HEK293 (cell line): ENCODE measurements around the gene CD180.

ENCODE experiments used
- CTCF ChIA-PET: fragments of 350-600 bp; formaldehyde crosslinking; extraction: SDS; loops from one replicate; lab custom pipeline; 2021; ENCODE audit warnings: antibody characterized with exemption; lab: Yijun Ruan, JAX
- POLR2A ChIA-PET: fragments of 300-600 bp; formaldehyde crosslinking; extraction: SDS; loops from one replicate; lab custom pipeline; 2020; ENCODE audit warnings: antibody characterized with exemption, inconsistent platforms; lab: Yijun Ruan, JAX
- H3K27ac ChIP-seq: fragments of 200-500 bp; sonication (Bioruptor generic); 2 replicates; pipeline ENCODE4 v1.5.1; 2014; ENCODE audit warnings: low read depth, low read length, control low read depth, inconsistent platforms; ENCODE audit errors: extremely low read depth
- H3K36me3 ChIP-seq, 2 experiments: fragments of 200-500 bp in 1 of 2; sonication (Bioruptor generic) in 1 of 2; 1 replicate in 1 of 2; 2 replicates in 1 of 2; pipeline ENCODE4 v1.5.1; 2014 to 2017; ENCODE audit warnings: inconsistent platforms in 2 of 2, low read length in 2 of 2; ENCODE audit not compliant: control insufficient read depth in 2 of 2, insufficient read depth in 1 of 2
- H3K4me1 ChIP-seq: fragments of 200-500 bp; sonication (Bioruptor generic); 2 replicates; pipeline ENCODE4 v1.5.1; 2014; ENCODE audit warnings: mild to moderate bottlenecking, low read length, inconsistent platforms; ENCODE audit not compliant: control insufficient read depth, insufficient read depth
- H3K4me3 ChIP-seq: 2 replicates; pipeline ENCODE4 v1.5.1; 2011; ENCODE audit warnings: low read depth, mild to moderate bottlenecking, control low read depth, low read length, moderate library complexity
- H3K9me3 ChIP-seq: fragments of 200-500 bp; sonication (Bioruptor generic); 2 replicates; pipeline ENCODE4 v1.5.1; 2014; ENCODE audit warnings: low read depth, low read length, inconsistent platforms; ENCODE audit not compliant: control insufficient read depth, insufficient read depth
- ELK4 ChIP-seq: IDR thresholded peaks from 2 replicates; pipeline ENCODE4 v1.6.1; 2011; ENCODE audit warnings: mild to moderate bottlenecking, low read depth, low read length, borderline replicate concordance
- GLIS1 ChIP-seq: fragments of 450-650 bp; formaldehyde crosslinking; IDR thresholded peaks from 2 replicates; pipeline ENCODE4 v1.5.1; 2016; ENCODE audit warnings: missing biosample characterization, missing genetic modification characterization
- INSM2 ChIP-seq: fragments of 450-650 bp; formaldehyde crosslinking; IDR thresholded peaks from 2 replicates; pipeline ENCODE4 v1.5.1; 2016; ENCODE audit warnings: missing biosample characterization, missing genetic modification characterization
- PATZ1 ChIP-seq: fragments of 450-650 bp; formaldehyde crosslinking; IDR thresholded peaks from 2 replicates; pipeline ENCODE4 v1.5.1; 2016; ENCODE audit warnings: missing biosample characterization, missing genetic modification characterization
- REPIN1 ChIP-seq: fragments of 450-650 bp; formaldehyde crosslinking; IDR thresholded peaks from 2 replicates; pipeline ENCODE4 v1.5.1; 2017; ENCODE audit warnings: missing biosample characterization, missing genetic modification characterization, low read depth
- TCF7L2 ChIP-seq: IDR thresholded peaks from 2 replicates; pipeline ENCODE4 v1.6.1; 2011; ENCODE audit warnings: low read depth, mild to moderate bottlenecking, inconsistent platforms, low read length, moderate library complexity, borderline replicate concordance
- YY1 ChIP-seq: fragments of 450-650 bp; formaldehyde crosslinking; IDR thresholded peaks from 2 replicates; pipeline ENCODE4 v1.5.1; 2018; ENCODE audit warnings: missing biosample characterization, missing genetic modification characterization
- ZBTB1 ChIP-seq: fragments of 450-650 bp; formaldehyde crosslinking; IDR thresholded peaks from 2 replicates; pipeline ENCODE4 v1.5.1; 2016; ENCODE audit warnings: missing biosample characterization, missing genetic modification characterization
- ZBTB20 ChIP-seq: fragments of 450-650 bp; formaldehyde crosslinking; IDR thresholded peaks from 2 replicates; pipeline ENCODE4 v1.5.1; 2016; ENCODE audit warnings: missing biosample characterization, missing genetic modification characterization
- ZFP3 ChIP-seq: fragments of 450-650 bp; formaldehyde crosslinking; IDR thresholded peaks from 2 replicates; pipeline ENCODE4 v1.5.1; 2016; ENCODE audit warnings: low read depth, missing biosample characterization, missing genetic modification characterization
- ZFP41 ChIP-seq: fragments of 450-650 bp; formaldehyde crosslinking; IDR thresholded peaks from 2 replicates; pipeline ENCODE4 v1.5.1; 2016; ENCODE audit warnings: missing biosample characterization, missing genetic modification characterization, borderline replicate concordance
- ZNF133 ChIP-seq: fragments of 450-650 bp; formaldehyde crosslinking; IDR thresholded peaks from 2 replicates; pipeline ENCODE4 v1.5.1; 2016; ENCODE audit warnings: missing biosample characterization, missing genetic modification characterization
- ZNF24 ChIP-seq: fragments of 450-650 bp; formaldehyde crosslinking; IDR thresholded peaks from 2 replicates; pipeline ENCODE4 v1.5.1; 2016; ENCODE audit warnings: missing biosample characterization, missing genetic modification characterization
- ZNF266 ChIP-seq: fragments of 450-650 bp; formaldehyde crosslinking; IDR thresholded peaks from 2 replicates; pipeline ENCODE4 v1.5.1; 2016; ENCODE audit warnings: missing biosample characterization, missing genetic modification characterization, low read depth
- ZNF350 ChIP-seq: fragments of 450-650 bp; formaldehyde crosslinking; IDR thresholded peaks from 2 replicates; pipeline ENCODE4 v1.5.0; 2017; ENCODE audit warnings: missing biosample characterization, mild to moderate bottlenecking, missing genetic modification characterization
- ZNF366 ChIP-seq: fragments of 450-650 bp; formaldehyde crosslinking; conservative IDR thresholded peaks from 2 replicates; pipeline ENCODE4 v1.5.1; 2016; ENCODE audit warnings: missing biosample characterization, missing genetic modification characterization
- ZNF37A ChIP-seq: fragments of 450-650 bp; IDR thresholded peaks from 2 replicates; pipeline ENCODE4 v1.5.1; 2018; ENCODE audit warnings: missing biosample characterization, missing genetic modification characterization
- ZNF449 ChIP-seq: fragments of 450-650 bp; formaldehyde crosslinking; IDR thresholded peaks from 2 replicates; pipeline ENCODE4 v1.5.1; 2017; ENCODE audit warnings: missing biosample characterization, mild to moderate bottlenecking, missing genetic modification characterization, moderate library complexity
- ZNF549 ChIP-seq: fragments of 450-650 bp; IDR thresholded peaks from 2 replicates; pipeline ENCODE4 v1.5.1; 2018; ENCODE audit warnings: missing biosample characterization, missing genetic modification characterization, mild to moderate bottlenecking, inconsistent platforms, moderate library complexity
- ZNF596 ChIP-seq: fragments of 450-650 bp; IDR thresholded peaks from 2 replicates; pipeline ENCODE4 v1.5.0; 2018; ENCODE audit warnings: missing biosample characterization, mild to moderate bottlenecking, missing genetic modification characterization, moderate library complexity
- ZNF677 ChIP-seq: fragments of 450-650 bp; IDR thresholded peaks from 2 replicates; pipeline ENCODE4 v1.5.0; 2018; ENCODE audit warnings: missing biosample characterization, mild to moderate bottlenecking, missing genetic modification characterization, moderate library complexity
- ZNF843 ChIP-seq: fragments of 450-650 bp; formaldehyde crosslinking; IDR thresholded peaks from 2 replicates; pipeline ENCODE4 v1.5.1; 2016; ENCODE audit warnings: missing biosample characterization, missing genetic modification characterization
- TF ChIP-seq, protein P1 (sequence below): fragments of 450-650 bp; formaldehyde crosslinking; IDR thresholded peaks from 2 replicates; pipeline ENCODE4 v1.5.1; 2016; ENCODE audit warnings: missing biosample characterization, missing genetic modification characterization
- TF ChIP-seq, protein P2 (sequence below): sonication (generic); formaldehyde crosslinking; IDR thresholded peaks from 2 replicates; pipeline ENCODE4 v1.8.1; 2022; ENCODE audit warnings: mild to moderate bottlenecking, moderate library complexity, missing genetic modification reagents
- TF ChIP-seq, protein P3 (sequence below): fragments of 450-650 bp; formaldehyde crosslinking; IDR thresholded peaks from 2 replicates; pipeline ENCODE4 v1.5.1; 2016; ENCODE audit warnings: missing biosample characterization, missing genetic modification characterization

Gene CD180

DNA sequence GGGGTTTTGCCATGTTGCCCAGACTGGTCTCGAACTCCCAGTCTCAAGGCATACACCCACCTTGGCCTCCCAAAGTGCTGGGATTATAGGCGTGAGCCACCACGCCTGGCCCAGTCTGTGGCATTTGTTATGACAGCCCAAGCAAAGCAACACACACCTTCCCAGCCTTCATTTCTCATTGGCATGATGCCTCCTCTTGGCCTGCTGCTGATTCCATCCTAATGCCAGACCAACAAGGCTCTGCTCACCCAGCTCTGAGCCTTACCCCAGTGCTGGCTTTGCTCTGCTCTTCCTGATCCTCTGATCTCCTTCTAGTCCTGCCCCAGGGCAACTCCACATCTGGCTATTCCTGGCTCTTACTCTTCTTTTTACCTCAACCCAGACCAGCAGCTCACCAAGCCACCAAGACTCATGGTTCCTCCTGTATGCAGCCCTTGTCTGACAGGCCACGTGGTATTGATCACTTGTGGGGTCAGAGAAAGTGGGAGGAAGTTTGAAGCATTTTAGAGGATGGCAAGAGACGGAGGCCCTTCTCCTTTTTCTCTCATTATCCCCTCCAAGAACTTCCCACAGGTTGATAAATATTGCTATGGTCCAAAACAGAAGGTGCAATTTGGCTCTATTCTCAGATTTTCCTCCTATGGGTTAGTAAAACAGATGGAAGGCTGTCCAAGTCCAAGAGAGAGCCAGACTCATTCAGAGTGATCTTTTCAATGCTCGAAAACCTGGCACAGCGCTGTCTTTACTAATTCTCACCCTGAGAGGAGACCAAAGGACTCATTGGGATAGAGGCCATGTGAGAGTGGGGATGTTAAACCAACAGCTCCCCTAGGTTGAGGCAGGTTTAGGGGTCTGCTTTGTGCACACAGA is 958 bp downstream of the CD180 start:
- POLR2A ChIA-PET, result no interaction called here
- H3K4me1 ChIP-seq, result no peaks in the 10 kb centered on the region
- H3K36me3 ChIP-seq, result no peaks in the 10 kb centered on the region
- TF ChIP-seq, protein P1, sequence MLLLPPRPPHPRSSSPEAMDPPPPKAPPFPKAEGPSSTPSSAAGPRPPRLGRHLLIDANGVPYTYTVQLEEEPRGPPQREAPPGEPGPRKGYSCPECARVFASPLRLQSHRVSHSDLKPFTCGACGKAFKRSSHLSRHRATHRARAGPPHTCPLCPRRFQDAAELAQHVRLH, result no peak
- no peak for TF ChIP-seq ZNF843 (tag by site-specific recombination)
- no peak for TF ChIP-seq ZNF266 (tag by site-specific recombination)
- TF ChIP-seq ZNF596 (tag by site-specific recombination), result no peak
- TF ChIP-seq TCF7L2, result no peak
- no peak for TF ChIP-seq ZBTB20 (tag by site-specific recombination)
- TF ChIP-seq, protein P2, sequence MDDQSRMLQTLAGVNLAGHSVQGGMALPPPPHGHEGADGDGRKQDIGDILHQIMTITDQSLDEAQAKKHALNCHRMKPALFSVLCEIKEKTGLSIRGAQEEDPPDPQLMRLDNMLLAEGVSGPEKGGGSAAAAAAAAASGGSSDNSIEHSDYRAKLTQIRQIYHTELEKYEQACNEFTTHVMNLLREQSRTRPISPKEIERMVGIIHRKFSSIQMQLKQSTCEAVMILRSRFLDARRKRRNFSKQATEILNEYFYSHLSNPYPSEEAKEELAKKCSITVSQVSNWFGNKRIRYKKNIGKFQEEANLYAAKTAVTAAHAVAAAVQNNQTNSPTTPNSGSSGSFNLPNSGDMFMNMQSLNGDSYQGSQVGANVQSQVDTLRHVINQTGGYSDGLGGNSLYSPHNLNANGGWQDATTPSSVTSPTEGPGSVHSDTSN (CRISPR knock-in tag), result no peak
- TF ChIP-seq ZNF677, result no peak
- TF ChIP-seq REPIN1 (tag by site-specific recombination), result no peak
- no peak for TF ChIP-seq YY1 (tag by site-specific recombination)
- TF ChIP-seq ZNF350 (tag by site-specific recombination), result no peak
- no peak for TF ChIP-seq ZNF449 (tag by site-specific recombination)
- TF ChIP-seq PATZ1 (tag by site-specific recombination), result no peak
- TF ChIP-seq GLIS1, result no peak
- no peak for TF ChIP-seq ZNF37A (tag by site-specific recombination)
- no peak for TF ChIP-seq ZBTB1 (tag by site-specific recombination)
- no peak for TF ChIP-seq ELK4
- no peak for TF ChIP-seq ZNF133 (tag by site-specific recombination)
- H3K4me3 ChIP-seq, result no peak overlapping the region
- no peaks in the 10 kb centered on the region for H3K9me3 ChIP-seq
- no peak overlapping the region for H3K27ac ChIP-seq
- CTCF ChIA-PET, result interaction anchor here (0.7 kb wide), 1 partner anchor 354 kb away, joined by 5 read pairs; no protein-coding TSS in a partner anchor

DNA sequence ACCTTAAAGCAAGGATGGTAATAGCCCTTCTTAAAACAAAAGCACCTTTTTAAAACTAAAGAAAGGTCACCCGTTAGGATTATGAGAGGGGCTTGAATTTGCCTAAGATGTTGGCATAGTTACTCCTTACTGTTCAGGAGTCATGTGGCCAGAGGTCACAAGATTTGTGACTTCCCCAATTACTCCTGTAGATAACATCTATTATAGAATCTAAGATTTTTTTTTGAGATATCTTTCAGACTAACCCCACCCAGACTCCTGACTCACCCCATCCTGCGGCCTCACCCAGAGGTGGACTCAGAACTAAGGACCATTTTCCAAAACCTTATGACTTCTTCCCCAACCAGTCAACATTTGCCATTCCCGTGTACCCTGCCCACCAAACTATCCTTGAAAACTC is 2.4 kb downstream of the CD180 start:
- ChIA-PET CTCF (no interaction called here), POLR2A (no interaction called here)
- Histone ChIP-seq H3K9me3 (no peaks in the 10 kb centered on the region), H3K4me3 (no peak overlapping the region), H3K4me1 (no peaks in the 10 kb centered on the region), H3K36me3 (no peaks in the 10 kb centered on the region), H3K27ac (no peak overlapping the region)
- TF ChIP-seq ZNF549 (tag by site-specific recombination) (no peak), ZNF24 (tag by site-specific recombination) (no peak), INSM2 (tag by site-specific recombination) (no peak), ZFP3 (tag by site-specific recombination) (no peak), ZFP41 (no peak), ZNF366 (tag by site-specific recombination) (no peak)
- TF ChIP-seq, protein P3, sequence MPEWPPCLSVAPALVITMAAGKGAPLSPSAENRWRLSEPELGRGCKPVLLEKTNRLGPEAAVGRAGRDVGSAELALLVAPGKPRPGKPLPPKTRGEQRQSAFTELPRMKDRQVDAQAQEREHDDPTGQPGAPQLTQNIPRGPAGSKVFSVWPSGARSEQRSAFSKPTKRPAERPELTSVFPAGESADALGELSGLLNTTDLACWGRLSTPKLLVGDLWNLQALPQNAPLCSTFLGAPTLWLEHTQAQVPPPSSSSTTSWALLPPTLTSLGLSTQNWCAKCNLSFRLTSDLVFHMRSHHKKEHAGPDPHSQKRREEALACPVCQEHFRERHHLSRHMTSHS (tag by site-specific recombination), result no peak
